ENCODE data around the gene SPON1. TPM values are rescaled to one million over a fixed set of nuclear protein-coding genes. Genes with fewer than 3 reads are reported as not detected.

SPON1 gene
- total and polyA plus RNA-seq, 10 of the 15 experiments (the other 5 are each of a cell fraction or from before 2014, with no cell fraction given): 0.13 to 1.1 (median 0.18) TPM; not detected in 5

- TF ChIP-seq JUNB (IDR thresholded peaks at IDR 0.05) (0 out of 2 replicates have a peak, but pooled peaks have one; percentile 10), NFIC (IDR thresholded peaks at IDR 0.05; ENCODE audit: low read depth, low read length) (peak; percentile 65), EP300 (IDR thresholded peaks at IDR 0.05; ENCODE audit: borderline replicate concordance in 1 of 2, control insufficient read depth in 1 of 2, low read depth in 2 of 2, low read length in 2 of 2) (peak in 1 of 2 experiments; percentile 47; a peak in 1 of 4 replicates), RELA (IDR thresholded peaks at IDR 0.05; ENCODE audit: borderline replicate concordance, partially characterized antibody) (no peak), ATF7 (IDR thresholded peaks at IDR 0.05; ENCODE audit: low read depth) (0 out of 2 replicates have a peak, but pooled peaks have one; percentile 17), ESRRA (IDR thresholded peaks at IDR 0.05; ENCODE audit: low read length) (no peak), MEF2A (IDR thresholded peaks at IDR 0.05; ENCODE audit: insufficient read depth, low read depth, low read length) (0 out of 2 replicates have a peak, but pooled peaks have one; percentile 56)
- TF ChIP-seq, protein P1, sequence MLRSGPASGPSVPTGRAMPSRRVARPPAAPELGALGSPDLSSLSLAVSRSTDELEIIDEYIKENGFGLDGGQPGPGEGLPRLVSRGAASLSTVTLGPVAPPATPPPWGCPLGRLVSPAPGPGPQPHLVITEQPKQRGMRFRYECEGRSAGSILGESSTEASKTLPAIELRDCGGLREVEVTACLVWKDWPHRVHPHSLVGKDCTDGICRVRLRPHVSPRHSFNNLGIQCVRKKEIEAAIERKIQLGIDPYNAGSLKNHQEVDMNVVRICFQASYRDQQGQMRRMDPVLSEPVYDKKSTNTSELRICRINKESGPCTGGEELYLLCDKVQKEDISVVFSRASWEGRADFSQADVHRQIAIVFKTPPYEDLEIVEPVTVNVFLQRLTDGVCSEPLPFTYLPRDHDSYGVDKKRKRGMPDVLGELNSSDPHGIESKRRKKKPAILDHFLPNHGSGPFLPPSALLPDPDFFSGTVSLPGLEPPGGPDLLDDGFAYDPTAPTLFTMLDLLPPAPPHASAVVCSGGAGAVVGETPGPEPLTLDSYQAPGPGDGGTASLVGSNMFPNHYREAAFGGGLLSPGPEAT (IDR thresholded peaks at IDR 0.05; ENCODE audit: low read depth): peak; percentile 86
- RAD21 ChIA-PET (ENCODE audit: unreplicated experiment): interaction anchor here (1.1 to 5.2 kb wide), 4 partner anchors 12 to 41 kb away, joined by 4 to 34 read pairs (median 18); no protein-coding TSS in a partner anchor
- BruUV-seq (replicated peaks): no TSS peak
- Histone ChIP-seq H3K4me1 (ENCODE audit: control insufficient read depth, insufficient read depth, low read length) (peaks cover 62% of the 10 kb centered on the region), H3K27me3 (replicated peaks in 1 of 2; ENCODE audit: control insufficient read depth in 2 of 2, insufficient read depth in 2 of 2, low read length in 1 of 2) (no peaks in the 10 kb centered on the region), H3K4me3 (peak overlapping the region; percentile 4; the same call in 1 of the 2 replicates), H3K27ac (ENCODE audit: control insufficient read depth, insufficient read depth) (peak overlapping the region; percentile 75), H4K20me1 (ENCODE audit: control insufficient read depth, insufficient read depth) (no peaks in the 10 kb centered on the region), H3K79me2 (ENCODE audit: control insufficient read depth, insufficient read depth, low read length) (peaks cover 85% of the 10 kb centered on the region), H3K9ac (ENCODE audit: control insufficient read depth, insufficient read depth, low read length) (no peak overlapping the region), H2AFZ (ENCODE audit: control insufficient read depth, low read depth, low read length) (no peak overlapping the region), H3K4me2 (ENCODE audit: control insufficient read depth, insufficient read depth) (peak overlapping the region; percentile 89), H3K36me3 (ENCODE audit: control insufficient read depth in 2 of 2, insufficient read depth in 2 of 2, low read length in 1 of 2) (no peaks in the 10 kb centered on the region), H3K9me3 (replicated peaks; ENCODE audit: control insufficient read depth, insufficient read depth, low read length) (no peaks in the 10 kb centered on the region)
- no peak for DNase-seq (ENCODE audit: low read depth, low spot score)
- POLR2A ChIA-PET: interaction anchor here (1.2 to 3.4 kb wide), 3 partner anchors 9 to 28 kb away, joined by 3 to 16 read pairs (median 3); no protein-coding TSS in a partner anchor
- ATAC-seq: peak; percentile 37
- SMC1A ChIA-PET (ENCODE audit: uncharacterized antibody, unreplicated experiment): interaction anchor here (1.2 to 10.3 kb wide), 10 partner anchors 7 to 104 kb away, joined by 3 to 89 read pairs (median 12); no protein-coding TSS in a partner anchor
- 0% methylated on average over 2 of the region's 2 CpGs for WGBS (ENCODE audit: insufficient coverage, insufficient replicate concordance, low lambda C conversion rate, missing lambda C conversion rate)
- in situ Hi-C loops (cut with MboI): no loop called here
- CTCF ChIA-PET: interaction anchor here (0.8 to 2.5 kb wide), 4 partner anchors 10 to 105 kb away, joined by 3 to 22 read pairs (median 4); no protein-coding TSS in a partner anchor
- intact Hi-C loops (cut with micrococcal nuclease; ENCODE audit: unreplicated experiment): no loop called here
- no peak for FAIRE-seq
Observed at GRCh38 chr11:14314127-14314526, 351.6 kb downstream of the SPON1 start.
